Caco-2 (cell line): ENCODE results near the gene AS3MT. TPM values are rescaled to one million over a fixed set of nuclear protein-coding genes. Genes with fewer than 3 reads are reported as not detected.

ENCODE experiments used
- BruUV-seq: library from RNA; stranded (reverse); fragments of 400-500 nt; replicated peaks from 2 replicates; lab custom pipeline; 2021; lab: Mats Ljungman, UMichigan
- CTCF ChIA-PET: fragments of 300-600 bp; sonication (Branson Sonifier 250); formaldehyde crosslinking; loops from one replicate; lab custom pipeline; 2022; ENCODE audit warnings: antibody characterized with exemption; lab: Charles Lee
- POLR2A ChIA-PET: fragments of 300-600 bp; sonication (Branson Sonifier 250); formaldehyde crosslinking; loops from one replicate; lab custom pipeline; 2022; ENCODE audit warnings: antibody characterized with exemption; lab: Charles Lee
- DNase-seq, 2 experiments: peaks; one replicate each; pipeline versions ENCODE4 v3.0.0 to v3.0.0-alpha.2; 2020 to 2022
- H3K27me3 ChIP-seq: replicated peaks from 2 replicates; pipeline ENCODE4 v1.6.0; 2011; ENCODE audit warnings: low read length; ENCODE audit not compliant: control insufficient read depth, insufficient read depth
- H3K36me3 ChIP-seq: 2 replicates; pipeline ENCODE4 v1.5.1; 2011; ENCODE audit warnings: low read length; ENCODE audit not compliant: control insufficient read depth, insufficient read depth
- H3K4me1 ChIP-seq: fragments of 250-450 bp; sonication (Bioruptor Pico); 2 replicates; pipeline ENCODE4 v1.5.1; 2020; ENCODE audit warnings: mild to moderate bottlenecking
- H3K4me3 ChIP-seq: 2 replicates; pipeline ENCODE4 v1.5.1; 2011; ENCODE audit warnings: low read depth, mild to moderate bottlenecking, control low read depth, low read length
- H3K9me3 ChIP-seq: fragments of 250-450 bp; sonication (Bioruptor Pico); 2 replicates; pipeline ENCODE4 v1.5.1; 2020; ENCODE audit warnings: mild to moderate bottlenecking, moderate library complexity
- H3K27ac Mint-ChIP-seq: one replicate; pipeline ENCODE4 v1.8.0; 2022; ENCODE audit warnings: mixed read lengths; ENCODE audit not compliant: unreplicated experiment
- H3K27me3 Mint-ChIP-seq: one replicate; pipeline ENCODE4 v1.8.0; 2022; ENCODE audit warnings: mixed read lengths; ENCODE audit not compliant: insufficient read depth, unreplicated experiment
- H3K36me3 Mint-ChIP-seq: one replicate; pipeline ENCODE4 v1.8.0; 2022; ENCODE audit warnings: mild to moderate bottlenecking, mixed read lengths; ENCODE audit not compliant: insufficient read depth, unreplicated experiment
- H3K4me1 Mint-ChIP-seq: one replicate; pipeline ENCODE4 v1.8.0; 2022; ENCODE audit warnings: low read depth, mixed read lengths; ENCODE audit not compliant: unreplicated experiment
- H3K4me3 Mint-ChIP-seq: one replicate; pipeline ENCODE4 v1.8.0; 2022; ENCODE audit warnings: mild to moderate bottlenecking, moderate library complexity, mixed read lengths; ENCODE audit not compliant: unreplicated experiment
- H3K9me3 Mint-ChIP-seq: one replicate; pipeline ENCODE4 v1.8.0; 2022; ENCODE audit warnings: mixed read lengths; ENCODE audit not compliant: unreplicated experiment
- intact Hi-C: fragments of 100-400 bp; cut with micrococcal nuclease; formaldehyde crosslinking; loops from one replicate; pipeline ENCODE4 v1.10.0; 2022; ENCODE audit not compliant: unreplicated experiment
- total RNA-seq: library from RNA; stranded (reverse); gene quantifications from 2 replicates; pipeline ENCODE4 v1.2.3, GENCODE V29; 2022
- TF ChIP-seq, protein P1 (sequence below), 2 experiments: fragments of 200-600 bp in 1 of 2; IDR thresholded peaks; 1 replicate in 1 of 2; 2 replicates in 1 of 2; pipeline versions ENCODE4 v1.5.1 to v1.8.0; 2011 to 2022; ENCODE audit warnings: antibody characterized with exemption in 1 of 2, control low read depth in 1 of 2, inconsistent platforms in 1 of 2, low read depth in 1 of 2, low read length in 1 of 2, mild to moderate bottlenecking in 1 of 2, moderate library complexity in 1 of 2; ENCODE audit not compliant: insufficient read depth in 1 of 2, severe bottlenecking in 1 of 2, unreplicated experiment in 1 of 2

AS3MT gene
- total RNA-seq, 1 experiment from 2014 or later: 6.4 TPM

GRCh38 chr10:102876747-102877153 is 7.5 kb downstream of the AS3MT start:
- CTCF ChIA-PET: interaction anchor here (0.6 kb wide), 1 partner anchor 33 kb away, joined by 3 read pairs; no protein-coding TSS in a partner anchor

DNA sequence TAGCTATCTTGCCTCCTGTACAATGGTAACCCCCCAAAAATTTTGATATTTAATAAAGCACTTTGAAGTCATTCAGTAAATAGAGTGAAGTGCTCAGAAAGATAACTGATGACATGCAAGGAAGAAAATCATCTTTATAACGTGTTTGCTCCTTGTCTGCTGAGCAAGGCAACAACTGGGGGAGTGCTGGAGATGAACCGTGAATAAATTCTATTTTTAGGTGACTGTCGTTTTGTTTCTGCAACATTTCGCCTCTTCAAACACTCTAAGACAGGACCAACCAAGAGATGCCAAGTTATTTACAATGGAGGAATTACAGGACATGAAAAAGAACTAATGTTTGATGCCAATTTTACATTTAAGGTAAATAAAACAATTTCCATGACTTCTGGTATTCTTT is 9.4 kb downstream of the AS3MT start:
- H3K4me1 Mint-ChIP-seq: no peaks in the 10 kb centered on the region
- Histone ChIP-seq H3K27me3 (no peaks in the 10 kb centered on the region), H3K9me3 (no peaks in the 10 kb centered on the region), H3K36me3 (no peaks in the 10 kb centered on the region), H3K4me3 (no peak overlapping the region), H3K4me1 (no peaks in the 10 kb centered on the region)
- POLR2A ChIA-PET: no interaction called here
- H3K27me3 Mint-ChIP-seq: no peaks in the 10 kb centered on the region
- no peak overlapping the region for H3K4me3 Mint-ChIP-seq
- no TSS peak for BruUV-seq
- CTCF ChIA-PET: no interaction called here
- intact Hi-C loops: no loop called here
- DNase-seq: no peak
- TF ChIP-seq, protein P1, sequence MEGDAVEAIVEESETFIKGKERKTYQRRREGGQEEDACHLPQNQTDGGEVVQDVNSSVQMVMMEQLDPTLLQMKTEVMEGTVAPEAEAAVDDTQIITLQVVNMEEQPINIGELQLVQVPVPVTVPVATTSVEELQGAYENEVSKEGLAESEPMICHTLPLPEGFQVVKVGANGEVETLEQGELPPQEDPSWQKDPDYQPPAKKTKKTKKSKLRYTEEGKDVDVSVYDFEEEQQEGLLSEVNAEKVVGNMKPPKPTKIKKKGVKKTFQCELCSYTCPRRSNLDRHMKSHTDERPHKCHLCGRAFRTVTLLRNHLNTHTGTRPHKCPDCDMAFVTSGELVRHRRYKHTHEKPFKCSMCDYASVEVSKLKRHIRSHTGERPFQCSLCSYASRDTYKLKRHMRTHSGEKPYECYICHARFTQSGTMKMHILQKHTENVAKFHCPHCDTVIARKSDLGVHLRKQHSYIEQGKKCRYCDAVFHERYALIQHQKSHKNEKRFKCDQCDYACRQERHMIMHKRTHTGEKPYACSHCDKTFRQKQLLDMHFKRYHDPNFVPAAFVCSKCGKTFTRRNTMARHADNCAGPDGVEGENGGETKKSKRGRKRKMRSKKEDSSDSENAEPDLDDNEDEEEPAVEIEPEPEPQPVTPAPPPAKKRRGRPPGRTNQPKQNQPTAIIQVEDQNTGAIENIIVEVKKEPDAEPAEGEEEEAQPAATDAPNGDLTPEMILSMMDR (IDR thresholded peaks at IDR 0.05; ENCODE audit: insufficient read depth in 1 of 2, low read depth in 1 of 2, low read length in 1 of 2, severe bottlenecking in 1 of 2, unreplicated experiment in 1 of 2): no peak
- no peaks in the 10 kb centered on the region for H3K36me3 Mint-ChIP-seq
- no peak overlapping the region for H3K27ac Mint-ChIP-seq
- no peaks in the 10 kb centered on the region for H3K9me3 Mint-ChIP-seq

More at GRCh38 chr10:102876747-102877153, 7.5 kb downstream of the AS3MT start:
- TF ChIP-seq, protein P1 (IDR thresholded peaks at IDR 0.05; ENCODE audit: insufficient read depth in 1 of 2, low read depth in 1 of 2, low read length in 1 of 2, severe bottlenecking in 1 of 2, unreplicated experiment in 1 of 2): no peak
- Mint-ChIP-seq H3K36me3 (no peaks in the 10 kb centered on the region), H3K27me3 (no peaks in the 10 kb centered on the region), H3K9me3 (no peaks in the 10 kb centered on the region), H3K4me3 (no peak overlapping the region), H3K4me1 (no peaks in the 10 kb centered on the region), H3K27ac (no peak overlapping the region)
- POLR2A ChIA-PET: no interaction called here
- BruUV-seq: no TSS peak
- Histone ChIP-seq H3K4me3 (no peak overlapping the region), H3K9me3 (no peaks in the 10 kb centered on the region), H3K27me3 (no peaks in the 10 kb centered on the region), H3K4me1 (no peaks in the 10 kb centered on the region), H3K36me3 (no peaks in the 10 kb centered on the region)
- intact Hi-C loops: no loop called here
- no peak for DNase-seq

GRCh38 chr10:102880256-102880655 is 11.0 kb downstream of the AS3MT start:
- Mint-ChIP-seq H3K4me3 (no peak overlapping the region), H3K27ac (no peak overlapping the region), H3K9me3 (no peaks in the 10 kb centered on the region), H3K4me1 (no peaks in the 10 kb centered on the region), H3K27me3 (no peaks in the 10 kb centered on the region), H3K36me3 (no peaks in the 10 kb centered on the region)
- ChIA-PET CTCF (no interaction called here), POLR2A (no interaction called here)
- Histone ChIP-seq H3K4me1 (no peaks in the 10 kb centered on the region), H3K36me3 (no peaks in the 10 kb centered on the region), H3K4me3 (no peak overlapping the region), H3K9me3 (no peaks in the 10 kb centered on the region), H3K27me3 (no peaks in the 10 kb centered on the region)
- TF ChIP-seq, protein P1 (IDR thresholded peaks at IDR 0.05; ENCODE audit: insufficient read depth in 1 of 2, low read depth in 1 of 2, low read length in 1 of 2, severe bottlenecking in 1 of 2, unreplicated experiment in 1 of 2): no peak
- intact Hi-C loops: no loop called here
- no peak for DNase-seq
- no TSS peak for BruUV-seq
